HL-60/S4 treated with retinoic acid at 250 ng/mL for 4 days and 3 days (cell line): ENCODE measurements around the gene TDRD3.

Source experiments
- in situ Hi-C: fragments of 300-500 bp; cut with MboI; formaldehyde crosslinking; loops from 2 replicates; pipeline ENCODE4 v1.7.0; 2022; ENCODE audit warnings: low sequenced_read_pairs

Gene TDRD3

DNA sequence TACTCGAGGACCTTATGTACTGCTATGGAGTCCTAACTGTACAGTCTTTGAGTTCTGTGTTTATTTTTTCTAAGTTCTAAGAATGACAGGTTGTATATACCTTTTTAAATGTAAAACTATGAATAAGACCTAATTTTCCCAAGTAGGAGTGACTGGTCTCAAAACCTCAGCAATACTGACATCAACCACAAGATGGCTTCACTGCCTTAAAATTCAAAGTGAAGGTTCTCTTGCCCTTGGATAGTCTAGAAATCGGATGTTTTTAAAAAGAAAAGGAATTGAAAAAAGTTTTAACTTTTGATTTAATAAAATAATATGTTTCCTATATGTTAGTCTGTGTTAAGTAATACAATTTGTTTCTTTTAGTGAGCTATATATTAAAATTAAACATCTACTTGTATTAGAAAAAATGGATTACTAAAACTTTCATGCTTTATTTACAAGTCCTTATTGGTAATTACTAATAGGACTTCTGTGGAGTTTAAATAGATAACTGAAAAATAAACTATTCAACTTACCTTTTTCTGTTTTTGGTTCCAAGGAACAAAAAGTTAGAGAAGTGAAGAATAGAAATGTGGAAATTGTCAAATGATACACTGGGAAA, 52.0 kb downstream of the TDRD3 start:
- in situ Hi-C loops = no loop called here

GRCh38 chr13:60453490-60453889, 56.5 kb downstream of the TDRD3 start:
- in situ Hi-C loops = loop anchor here (25.0 kb wide), 1 partner anchor 959 kb away; the partner anchor contains the start of gene PCDH20

- in situ Hi-C loops = loop anchor here (25.0 kb wide), 1 partner anchor 958 kb away; the partner anchor contains the start of gene PCDH20
Measured at GRCh38 chr13:60454425-60454824, 57.4 kb downstream of the TDRD3 start.

DNA sequence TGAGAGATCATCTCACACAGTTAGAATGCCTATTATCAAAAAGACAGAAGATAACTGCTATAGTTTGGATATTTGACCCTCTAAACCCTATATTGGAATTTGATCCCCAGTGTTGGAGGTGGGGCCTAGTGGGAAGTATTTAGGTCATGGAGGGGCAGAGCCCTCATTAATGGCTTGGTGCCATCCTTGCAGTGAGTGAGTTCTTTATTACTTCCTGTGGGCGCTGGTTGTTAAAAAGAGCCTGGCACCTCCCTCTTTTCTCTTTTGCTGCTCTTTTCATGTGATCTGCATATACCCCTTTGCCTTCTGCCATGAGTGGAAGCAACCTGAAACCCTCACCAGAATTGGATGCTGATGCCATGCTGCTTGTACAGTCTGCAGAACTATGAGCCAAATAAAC, 66.8 kb downstream of the TDRD3 start:
- in situ Hi-C loops = loop anchor here (25.0 kb wide), 1 partner anchor 949 kb away; the partner anchor contains the start of gene PCDH20

- in situ Hi-C loops = loop anchor here (25.0 kb wide), 1 partner anchor 945 kb away; the partner anchor contains the start of gene PCDH20
Measured at GRCh38 chr13:60467098-60467497, 70.1 kb downstream of the TDRD3 start.

GRCh38 chr13:60479273-60479672, 82.3 kb downstream of the TDRD3 start:
- in situ Hi-C loops = no loop called here

GRCh38 chr13:60482012-60482411, 85.0 kb downstream of the TDRD3 start:
- in situ Hi-C loops = no loop called here

- in situ Hi-C loops = no loop called here
Measured at GRCh38 chr13:60484865-60485264, 87.8 kb downstream of the TDRD3 start.

GRCh38 chr13:60491531-60491930, 94.5 kb downstream of the TDRD3 start:
- in situ Hi-C loops = no loop called here

DNA sequence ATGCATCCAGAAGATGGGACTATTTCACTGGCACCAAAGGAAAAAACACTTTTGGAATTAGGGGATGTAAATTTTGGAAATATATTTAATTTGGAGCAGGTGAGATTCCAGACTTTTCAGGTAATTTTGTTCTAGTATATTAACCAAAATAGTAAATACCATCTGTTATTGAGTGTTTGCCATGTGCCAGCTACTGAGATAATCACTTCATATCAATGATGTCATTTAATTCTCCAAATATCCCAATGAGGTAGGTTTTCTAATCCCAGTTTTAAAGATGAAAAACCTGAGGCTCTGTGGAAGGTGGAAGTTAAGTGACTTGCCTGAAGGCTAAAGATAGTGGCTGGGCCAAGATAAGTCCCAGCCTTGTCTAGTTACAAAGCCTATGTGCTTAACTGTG, 95.2 kb downstream of the TDRD3 start:
- in situ Hi-C loops = no loop called here

DNA sequence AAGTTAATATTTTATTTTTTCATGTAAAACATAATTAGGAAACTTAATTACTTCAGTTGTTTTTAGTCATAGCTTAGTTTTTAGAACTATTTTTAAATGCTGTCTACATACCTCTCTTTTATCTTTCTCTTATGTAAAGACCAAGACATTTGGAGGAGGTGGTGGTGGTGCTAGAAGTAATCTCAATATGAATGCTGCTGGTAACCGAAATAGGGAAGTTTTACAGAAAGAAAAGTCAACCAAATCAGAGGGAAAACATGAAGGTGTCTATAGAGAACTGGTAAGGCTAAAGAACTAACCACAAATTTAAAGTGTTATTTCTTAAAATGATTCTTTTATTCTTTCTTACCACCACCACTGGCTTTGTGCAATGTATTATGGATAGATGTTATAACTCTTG, 97.3 kb downstream of the TDRD3 start:
- in situ Hi-C loops = no loop called here

DNA sequence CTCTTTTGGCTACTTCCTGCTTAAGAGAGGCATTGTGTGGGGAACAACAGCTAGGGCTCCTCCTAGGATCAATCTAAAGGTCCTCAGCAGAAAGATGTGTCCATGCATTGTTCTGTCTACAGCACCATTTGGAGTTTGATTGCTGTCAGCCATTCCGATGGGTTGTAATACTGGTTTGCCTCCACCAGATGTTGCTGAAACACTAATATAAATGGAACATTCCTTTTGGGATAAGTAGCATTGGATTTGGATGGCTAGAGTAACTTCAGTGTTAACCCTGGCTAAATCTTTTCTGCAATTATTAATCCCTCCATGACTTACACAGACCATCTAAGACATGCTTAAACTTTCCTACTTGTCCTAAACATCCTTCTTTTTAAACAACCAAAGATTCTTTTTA, 104.2 kb downstream of the TDRD3 start:
- in situ Hi-C loops = no loop called here

GRCh38 chr13:60509601-60510386, 112.8 kb downstream of the TDRD3 start:
- in situ Hi-C loops = no loop called here

DNA sequence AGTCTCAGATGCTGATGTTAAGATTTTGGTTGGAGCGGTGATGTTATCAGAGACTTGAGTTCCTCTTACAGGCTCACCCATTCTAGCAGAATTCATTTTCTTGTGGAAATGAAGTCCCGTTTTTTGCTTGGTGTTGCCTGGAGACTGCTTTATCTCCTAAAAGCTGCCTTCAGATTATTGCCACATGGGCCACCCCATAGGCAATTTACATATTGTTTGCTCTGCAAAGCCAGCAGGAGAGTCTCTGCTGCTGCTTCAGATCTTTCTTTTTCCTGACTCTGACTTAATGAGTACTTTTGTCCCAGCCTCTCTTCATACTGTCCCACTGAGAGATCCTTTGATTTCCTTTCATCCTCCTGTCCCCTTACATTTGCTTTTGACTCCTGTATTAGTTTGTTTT, 114.6 kb downstream of the TDRD3 start:
- in situ Hi-C loops = no loop called here

- in situ Hi-C loops = no loop called here
Measured at GRCh38 chr13:60514891-60515290, 117.9 kb downstream of the TDRD3 start.

DNA sequence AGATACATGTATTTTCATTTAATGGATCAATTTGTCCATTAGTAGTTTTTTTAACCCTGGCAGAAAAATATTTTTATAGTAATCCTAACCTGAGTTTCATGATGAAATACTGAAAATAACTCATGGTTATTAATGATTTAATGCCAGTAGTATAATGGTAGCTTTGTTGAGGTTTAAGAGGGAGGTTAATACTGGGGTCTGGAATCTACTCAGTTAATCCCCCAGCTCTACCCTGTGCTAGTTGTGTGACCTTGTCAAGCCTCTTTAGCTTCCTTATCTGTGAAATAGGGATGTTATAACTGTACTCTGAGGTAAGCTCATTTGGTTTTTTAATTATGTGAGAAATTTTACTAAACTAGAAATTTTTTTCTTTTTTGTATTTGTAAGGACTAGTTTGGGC, 122.5 kb downstream of the TDRD3 start:
- in situ Hi-C loops = no loop called here

DNA sequence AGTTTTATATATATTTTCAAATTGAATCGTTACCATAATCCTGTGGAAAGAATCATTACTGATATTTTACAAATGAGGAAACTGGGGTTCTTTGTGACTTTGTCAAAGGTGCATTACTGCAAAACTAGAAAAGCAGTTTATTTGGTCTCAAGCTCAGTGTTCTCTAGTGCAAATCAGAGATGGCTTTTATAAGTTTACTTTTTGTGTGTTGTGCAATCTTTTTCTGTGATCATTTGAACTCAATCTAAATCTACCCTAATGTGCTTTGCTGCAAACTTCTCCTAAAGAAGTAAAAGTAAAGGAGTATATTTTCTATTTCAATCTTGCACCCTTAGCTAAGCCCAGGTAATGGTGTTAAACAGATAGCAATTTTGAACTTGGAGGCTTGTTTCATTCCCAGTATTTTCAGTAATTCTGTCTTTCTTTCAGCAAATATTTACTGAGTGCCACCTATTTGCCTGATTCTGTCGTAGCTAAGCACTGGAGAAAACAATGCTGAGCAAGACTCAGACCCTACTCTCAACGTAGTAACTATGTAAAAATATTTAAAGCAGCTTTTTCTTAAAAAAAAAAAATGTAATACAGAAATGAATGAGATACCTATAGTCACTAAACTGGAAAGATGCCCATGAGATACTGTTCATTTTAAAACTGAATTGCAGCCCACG, 124.0 kb downstream of the TDRD3 start:
- in situ Hi-C loops = no loop called here

GRCh38 chr13:60538566-60538965, 141.5 kb downstream of the TDRD3 start:
- in situ Hi-C loops = no loop called here

DNA sequence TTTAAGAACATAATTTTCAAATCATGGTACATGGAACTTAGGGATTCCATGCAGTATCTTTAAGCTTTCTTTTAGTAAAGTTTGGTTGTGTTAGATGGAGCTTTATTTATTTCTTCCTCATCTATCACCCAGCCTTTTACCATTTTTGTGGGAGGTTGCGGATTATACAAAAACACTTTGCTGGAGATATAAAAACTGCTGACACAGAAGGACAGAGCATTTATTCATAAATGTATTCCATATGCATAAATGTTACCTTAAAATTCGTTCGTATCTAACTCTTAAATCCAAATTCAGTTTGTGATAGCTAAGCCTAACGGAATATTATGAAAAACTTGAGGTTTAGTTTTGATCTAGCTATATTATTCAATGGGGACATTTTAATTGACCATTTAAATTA, 143.3 kb downstream of the TDRD3 start:
- in situ Hi-C loops = no loop called here

GRCh38 chr13:60562096-60562780, 165.2 kb downstream of the TDRD3 start:
- in situ Hi-C loops = no loop called here

DNA sequence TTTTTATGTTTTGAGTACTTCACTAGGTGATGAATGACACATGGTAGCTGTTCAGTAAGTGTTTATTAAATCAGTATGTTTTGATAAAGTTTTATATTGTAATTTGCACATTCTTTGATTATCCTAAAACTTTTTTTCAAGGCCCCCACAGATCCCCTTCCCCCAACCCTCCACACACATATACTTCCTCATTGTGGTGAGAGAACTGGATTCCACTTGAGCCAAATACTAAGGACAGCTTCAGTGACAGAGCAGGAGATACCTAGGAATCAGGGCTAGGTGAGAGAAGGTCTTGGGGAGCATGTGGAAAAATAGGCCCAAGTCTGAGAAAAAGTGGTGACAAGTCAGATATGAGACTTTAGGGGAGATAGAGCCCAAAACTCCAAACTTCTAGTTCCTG, 174.6 kb downstream of the TDRD3 start:
- in situ Hi-C loops = no loop called here
